ENCODE results near the gene ARID3C.
A peak's percentile ranks its signal among the peaks of the same experiment; 100 is the strongest.
"Not testable (repeated sequence)": the region's sequence is repeated elsewhere in the genome, so short reads cannot be mapped to it uniquely, and the experiment has no call there.

The ARID3C gene

GRCh38 chr9:34651876-34652601 lies 23.2 kb upstream of the ARID3C start, which contains the start of gene IL11RA:
Gene IL11RA (plus strand): TSS chr9:34652185. CDS start chr9:34655218, 3,033 bp downstream.
- no peak for DNase-seq

GRCh38 chr9:34651321-34651720 lies 22.5 kb upstream of the ARID3C start:
- no peak for DNase-seq

DNA sequence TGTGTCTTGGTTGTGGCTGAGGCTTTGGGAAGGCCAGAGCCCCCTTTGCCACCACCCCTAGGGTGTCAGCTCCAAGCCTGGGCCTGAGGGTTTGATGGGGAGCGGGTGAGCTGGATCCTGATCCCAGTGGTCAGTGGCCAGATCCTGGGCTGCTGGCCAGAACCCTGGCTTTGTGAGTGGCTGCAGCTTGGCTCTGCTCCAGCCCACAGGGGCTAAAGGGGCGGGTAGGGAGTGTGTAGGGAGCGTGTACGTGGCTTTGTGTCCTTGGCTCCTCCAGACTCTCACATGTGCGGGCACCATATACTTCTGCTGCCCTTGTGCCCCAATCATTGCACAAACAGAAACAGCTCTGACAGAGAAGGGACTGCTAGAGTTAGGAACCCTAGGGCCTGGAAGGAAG lies 21.9 kb upstream of the ARID3C start:
- DNase-seq = no peak

DNA sequence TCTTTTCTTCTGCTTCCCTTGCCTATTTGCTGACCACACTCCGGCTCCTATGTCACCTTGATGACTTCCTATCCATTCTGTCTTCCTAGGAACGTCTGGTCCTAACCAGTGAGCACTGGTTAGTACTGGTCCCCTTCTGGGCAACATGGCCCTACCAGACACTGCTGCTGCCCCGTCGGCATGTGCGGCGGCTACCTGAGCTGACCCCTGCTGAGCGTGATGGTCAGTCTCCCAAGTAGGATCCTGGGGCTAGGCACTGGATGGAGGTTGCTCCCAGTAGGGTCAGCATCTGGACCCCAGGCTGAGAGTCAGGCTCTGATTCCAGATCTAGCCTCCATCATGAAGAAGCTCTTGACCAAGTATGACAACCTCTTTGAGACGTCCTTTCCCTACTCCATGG lies 19.8 kb upstream of the ARID3C start:
- DNase-seq = no peak

DNA sequence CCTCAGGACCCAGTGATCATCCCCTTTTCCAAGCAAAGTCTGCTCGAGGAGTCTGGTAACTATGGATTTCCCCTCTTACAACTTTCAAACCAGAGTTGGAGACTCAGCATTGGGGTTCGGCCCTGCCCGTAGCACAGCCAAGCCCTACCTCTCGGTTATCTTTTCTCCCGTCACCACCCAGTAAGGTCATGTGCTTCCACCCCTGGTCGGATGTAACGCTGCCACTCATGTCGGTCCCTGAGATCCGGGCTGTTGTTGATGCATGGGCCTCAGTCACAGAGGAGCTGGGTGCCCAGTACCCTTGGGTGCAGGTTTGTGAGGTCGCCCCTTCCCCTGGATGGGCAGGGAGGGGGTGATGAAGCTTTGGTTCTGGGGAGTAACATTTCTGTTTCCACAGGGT lies 18.8 kb upstream of the ARID3C start:
- DNase-seq = no peak

GRCh38 chr9:34647084-34647403 lies 18.2 kb upstream of the ARID3C start:
- no peak for DNase-seq

GRCh38 chr9:34646211-34647083 lies 17.6 kb upstream of the ARID3C start, which contains the start of gene GALT:
Gene GALT (plus strand): TSS chr9:34646675. CDS start chr9:34646705, 30 bp downstream.
- peak; percentile 59 for DNase-seq

DNA sequence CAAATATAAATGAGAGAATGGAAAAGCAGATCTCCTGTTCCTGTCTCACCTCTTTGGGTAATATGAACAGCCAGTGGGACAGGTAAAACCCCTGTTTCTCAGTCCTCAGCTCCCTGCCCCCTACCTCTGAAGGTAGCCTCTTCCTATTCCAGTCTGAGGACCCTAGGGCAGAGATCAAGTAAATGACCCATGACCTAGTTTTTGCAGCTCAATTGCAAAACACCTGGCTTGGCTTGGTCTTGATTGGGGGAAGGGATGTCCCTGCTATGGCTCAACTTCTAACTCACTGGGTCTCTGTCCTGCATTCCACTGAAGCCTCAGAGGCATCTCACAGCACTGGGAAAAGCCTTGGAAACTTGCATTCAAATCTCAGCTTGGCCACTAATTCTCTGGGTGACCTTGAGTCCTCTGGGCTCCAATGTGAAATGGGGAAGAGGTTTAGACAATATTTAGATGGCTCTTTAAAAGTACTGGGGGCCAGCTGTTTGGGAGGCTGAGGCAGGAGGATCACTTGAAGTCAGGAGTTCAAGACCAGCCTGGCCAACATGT lies 16.0 kb upstream of the ARID3C start:
- DNase-seq = no peak

- no peak for DNase-seq
These were observed 13.8 kb upstream of the ARID3C start for GRCh38 chr9:34642679-34643078.

DNA sequence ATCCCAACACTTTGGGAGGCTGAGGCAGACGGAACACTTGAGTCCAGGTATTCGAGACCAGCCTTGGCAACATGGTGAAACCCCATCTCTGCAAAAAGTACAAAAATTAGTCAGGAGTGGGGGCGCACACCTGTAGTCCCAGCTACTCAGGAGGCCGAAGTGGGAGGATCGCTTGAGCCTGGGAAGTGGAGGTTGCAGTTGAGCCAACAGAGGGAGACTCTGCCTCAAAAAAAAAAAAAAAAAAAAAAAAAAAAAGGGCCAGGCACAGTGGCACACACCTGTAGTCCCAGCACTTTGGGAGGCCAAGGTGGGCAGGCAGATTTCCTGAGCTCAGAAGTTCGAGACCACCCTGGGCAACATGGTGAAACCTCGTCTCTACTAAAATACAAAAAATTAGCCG lies 10.5 kb upstream of the ARID3C start:
- DNase-seq = not testable (repeated sequence)

- no peak for DNase-seq
These were observed 9.2 kb upstream of the ARID3C start for GRCh38 chr9:34638138-34638445.

GRCh38 chr9:34637356-34638137 lies 8.7 kb upstream of the ARID3C start, which contains the start of gene SIGMAR1:
Gene SIGMAR1 (minus strand): TSS chr9:34637787. CDS start chr9:34637697, 90 bp downstream.
- DNase-seq = peak; percentile 75

DNA sequence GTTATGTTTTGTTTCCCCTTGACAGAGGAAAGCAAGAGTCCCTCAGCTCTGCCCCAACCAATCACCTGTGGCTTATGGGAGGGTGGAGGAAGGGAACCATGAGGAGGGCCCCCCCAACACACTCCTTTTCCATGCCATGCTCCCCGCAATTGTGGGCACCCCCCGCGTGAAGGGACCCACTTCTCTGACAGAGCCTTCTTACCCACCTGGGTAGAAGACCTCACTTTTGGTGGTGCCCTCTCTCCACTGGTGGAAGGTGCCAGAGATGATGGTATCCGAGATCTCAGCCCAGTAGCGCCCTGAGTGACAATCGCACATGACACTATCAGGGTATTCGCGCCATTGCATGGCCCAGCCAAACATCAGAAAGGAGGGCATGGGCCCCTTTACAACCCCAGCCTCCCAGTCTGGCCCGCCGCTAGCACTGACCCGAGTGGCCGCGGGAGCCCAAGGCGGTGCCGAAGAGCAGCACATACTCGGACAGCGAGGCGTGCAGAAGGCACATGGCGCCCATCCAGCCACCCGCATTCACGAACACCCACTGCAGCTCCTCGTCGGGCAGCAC lies 8.0 kb upstream of the ARID3C start:
- no peak for DNase-seq

DNA sequence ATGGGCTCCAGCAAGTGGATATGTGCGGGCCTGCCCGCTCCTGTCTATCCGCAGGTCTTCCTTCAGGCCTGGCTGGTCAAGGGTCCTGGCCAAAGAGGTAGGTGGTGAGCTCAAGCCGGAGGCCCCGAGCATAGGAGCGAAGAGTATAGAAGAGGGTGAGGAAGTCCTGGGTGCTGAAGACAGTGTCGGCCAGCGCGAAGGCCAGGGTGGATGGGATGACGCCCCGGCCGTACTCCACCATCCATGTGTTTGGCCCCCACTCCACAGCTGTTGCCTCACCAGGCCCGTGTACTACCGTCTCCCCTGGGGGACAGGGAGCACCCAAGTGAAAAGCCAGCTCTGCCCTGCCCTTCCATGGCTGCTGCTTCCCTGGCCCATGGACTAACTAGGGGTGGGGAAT lies 6.7 kb upstream of the ARID3C start:
- no peak for DNase-seq

- DNase-seq = no peak
These were observed 5.8 kb upstream of the ARID3C start for GRCh38 chr9:34634551-34635248.

DNA sequence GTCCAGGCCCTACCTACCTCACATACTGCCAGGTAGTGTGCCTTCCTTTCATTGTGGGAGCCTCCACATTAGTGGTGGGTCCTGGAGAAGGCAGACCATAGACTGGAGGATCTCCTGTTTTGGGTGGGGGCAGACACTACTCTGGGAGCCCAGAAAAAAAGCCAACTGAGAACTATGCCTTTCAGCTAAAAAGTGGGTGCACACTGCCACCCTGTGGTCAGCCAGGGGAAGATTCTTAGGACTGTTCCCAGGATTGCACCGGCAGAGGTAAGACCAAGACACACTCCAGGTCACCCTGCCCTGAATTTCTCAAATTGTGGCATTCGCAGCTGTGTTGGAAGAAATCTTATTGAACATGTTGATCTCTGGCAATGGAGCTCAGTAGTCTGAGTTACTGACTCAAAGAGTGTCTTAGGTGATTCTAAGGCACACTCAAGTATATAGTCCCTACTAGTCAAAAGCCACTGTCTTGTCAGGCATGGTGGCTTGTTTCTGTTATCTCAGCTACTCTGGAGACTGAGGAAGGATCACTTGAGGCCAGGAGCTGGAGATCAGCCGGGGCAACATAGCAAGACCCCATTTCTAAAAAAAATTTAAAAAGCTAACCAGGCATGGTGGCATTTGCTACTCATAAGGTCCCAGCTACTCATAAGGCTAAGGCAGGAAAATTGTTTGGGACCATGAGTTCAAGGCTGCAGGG lies 5.1 kb upstream of the ARID3C start:
- DNase-seq = peak; percentile 50

DNA sequence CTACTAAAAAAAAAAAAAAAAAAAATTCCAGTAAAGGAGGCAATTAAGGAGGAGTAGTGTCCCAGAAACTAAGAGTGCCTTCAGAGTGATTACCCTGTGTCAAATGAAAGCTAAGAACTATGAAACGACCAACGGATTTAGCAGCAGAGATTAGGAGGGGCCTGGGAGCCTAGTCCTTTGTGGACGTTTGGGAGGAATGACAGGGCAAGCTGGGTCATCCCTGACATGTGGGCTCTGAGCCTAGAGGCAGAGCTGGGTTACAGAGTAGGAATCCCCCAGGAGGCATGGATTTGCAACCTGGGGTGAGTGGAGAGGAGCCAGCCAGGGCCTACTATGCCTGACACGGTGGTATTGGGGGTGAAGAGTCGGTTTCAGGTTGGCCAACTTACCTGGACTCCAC lies 4.3 kb upstream of the ARID3C start:
- no peak for DNase-seq

- no peak for DNase-seq
These were observed 1.7 kb upstream of the ARID3C start for GRCh38 chr9:34630402-34631154.

GRCh38 chr9:34629491-34629808 lies 584 bp upstream of the ARID3C start:
- DNase-seq = no peak

GRCh38 chr9:34627716-34628655 lies 880 bp downstream of the ARID3C start:
- no peak for DNase-seq

Measured in GF-D8 (cell line).